NOMO-1 treated with dmso at 0.1 percent for 144 hours (cell line): Measurements from ENCODE around the gene TMEM151B.
"Not testable (repeated sequence)": the region's sequence is repeated elsewhere in the genome, so short reads cannot be mapped to it uniquely, and the experiment has no call there.

Source experiments
- DNase-seq: peaks from one replicate; lab custom pipeline; 2025; ENCODE audit not compliant: unreplicated experiment; lab: John Stamatoyannopoulos, UW

The TMEM151B gene

GRCh38 chr6:44327760-44328159 is 57.5 kb downstream of the TMEM151B start:
- DNase-seq: no peak

GRCh38 chr6:44328203-44328602 is 58.0 kb downstream of the TMEM151B start:
- not testable (repeated sequence) for DNase-seq

- DNase-seq: no peak
These were observed 59.6 kb downstream of the TMEM151B start for GRCh38 chr6:44329858-44330257.

- no peak for DNase-seq
These were observed 62.3 kb downstream of the TMEM151B start for GRCh38 chr6:44332585-44332984.

- no peak for DNase-seq
These were observed 63.1 kb downstream of the TMEM151B start for GRCh38 chr6:44333273-44333919.

GRCh38 chr6:44333942-44334341 is 63.7 kb downstream of the TMEM151B start:
- peak; percentile 55 for DNase-seq

GRCh38 chr6:44335631-44336030 is 65.4 kb downstream of the TMEM151B start:
- DNase-seq: no peak

GRCh38 chr6:44338228-44339122 is 68.2 kb downstream of the TMEM151B start:
- peak; percentile 39 for DNase-seq

GRCh38 chr6:44339301-44339700 is 69.1 kb downstream of the TMEM151B start:
- no peak for DNase-seq

- no peak for DNase-seq
These were observed 69.7 kb downstream of the TMEM151B start for GRCh38 chr6:44339763-44340625.

- DNase-seq: no peak
These were observed 71.0 kb downstream of the TMEM151B start for GRCh38 chr6:44341095-44341890.

- peak; percentile 58 for DNase-seq
These were observed 71.8 kb downstream of the TMEM151B start for GRCh38 chr6:44342052-44342451.

- DNase-seq: no peak
These were observed 72.2 kb downstream of the TMEM151B start, which contains the start of gene SPATS1 for GRCh38 chr6:44342489-44342888. Gene SPATS1, plus strand, starts transcription at chr6:44342650. Its CDS starts 446 bp downstream, at chr6:44343096.

GRCh38 chr6:44346818-44347217 is 76.6 kb downstream of the TMEM151B start:
- DNase-seq: not testable (repeated sequence)

- DNase-seq: no peak
These were observed 79.8 kb downstream of the TMEM151B start for GRCh38 chr6:44349904-44350649.

GRCh38 chr6:44350650-44350994 is 80.4 kb downstream of the TMEM151B start:
- DNase-seq: not testable (repeated sequence)

- DNase-seq: no peak
These were observed 82.0 kb downstream of the TMEM151B start for GRCh38 chr6:44352259-44352658.

- DNase-seq: no peak
These were observed 83.1 kb downstream of the TMEM151B start for GRCh38 chr6:44353336-44353735.

- no peak for DNase-seq
These were observed 85.4 kb downstream of the TMEM151B start for GRCh38 chr6:44355640-44356039.

- no peak for DNase-seq
These were observed 86.2 kb downstream of the TMEM151B start for GRCh38 chr6:44356487-44356886.
